HepG2 (cell line): Measurements from ENCODE around the gene IL1RAPL1.

Experiments used
- BRF2 ChIP-seq: sonication (generic); formaldehyde crosslinking; IDR thresholded peaks from 2 replicates; pipeline ENCODE4 v1.8.1; 2022; ENCODE audit warnings: mild to moderate bottlenecking, missing genetic modification reagents
- CREB1 ChIP-seq, 2 experiments: fragments of 450-650 bp in 1 of 2; IDR thresholded peaks; 2 replicates each; pipeline ENCODE4 v1.6.1; 2016 to 2017; ENCODE audit warnings: control low read depth in 1 of 2, mild to moderate bottlenecking in 1 of 2, missing compliant biosample characterization in 1 of 2, missing genetic modification characterization in 1 of 2
- EP300 ChIP-seq, 3 experiments: sonication (generic) in 1 of 3; formaldehyde crosslinking in 1 of 3; IDR thresholded peaks; 2 replicates each; pipeline versions ENCODE4 v1.5.1 to v1.6.1; 2011 to 2020; ENCODE audit warnings: low read depth in 2 of 3, low read length in 2 of 3, borderline replicate concordance in 1 of 3, improper control_type of control experiment in 1 of 3, mild to moderate bottlenecking in 1 of 3, missing genetic modification reagents in 1 of 3, moderate library complexity in 1 of 3
- HNRNPLL ChIP-seq: fragments of 200-400 bp; formaldehyde crosslinking; IDR thresholded peaks from 2 replicates; pipeline ENCODE4 v1.6.1; 2017; ENCODE audit warnings: mild to moderate bottlenecking, low read depth, low read length; ENCODE audit not compliant: poor library complexity, severe bottlenecking
- POLR2A ChIP-seq, 2 experiments: IDR thresholded peaks; 2 replicates each; pipeline ENCODE4 v1.6.1; 2011; ENCODE audit warnings: low read depth in 2 of 2, low read length in 2 of 2, mild to moderate bottlenecking in 1 of 2, moderate library complexity in 1 of 2; ENCODE audit not compliant: insufficient read depth in 1 of 2
- POLR2AphosphoS5 ChIP-seq: IDR thresholded peaks from 2 replicates; pipeline ENCODE4 v1.6.1; 2012; ENCODE audit warnings: low read depth, low read length

GRCh38 chrX:28609003-28609402, 21.8 kb downstream of the IL1RAPL1 start:
- TF ChIP-seq CREB1 (IDR thresholded peaks at IDR 0.05) (no peak), CREB1 (CRISPR knock-in tag; IDR thresholded peaks at IDR 0.05) (no peak), BRF2 (CRISPR knock-in tag) (no peak), EP300 (IDR thresholded peaks at IDR 0.05; ENCODE audit: low read depth in 2 of 2, low read length in 2 of 2) (no peak), EP300 (CRISPR knock-in tag; IDR thresholded peaks at IDR 0.05; ENCODE audit: borderline replicate concordance) (no peak), HNRNPLL (no peak), POLR2A (IDR thresholded peaks at IDR 0.05; ENCODE audit: insufficient read depth in 1 of 2, low read depth in 2 of 2, low read length in 2 of 2) (no peak), POLR2AphosphoS5 (no peak)
